ENCODE data around the gene NRM.
"Not testable (repeated sequence)": the region's sequence is repeated elsewhere in the genome, so short reads cannot be mapped to it uniquely, and the experiment has no call there.

Gene NRM

DNA sequence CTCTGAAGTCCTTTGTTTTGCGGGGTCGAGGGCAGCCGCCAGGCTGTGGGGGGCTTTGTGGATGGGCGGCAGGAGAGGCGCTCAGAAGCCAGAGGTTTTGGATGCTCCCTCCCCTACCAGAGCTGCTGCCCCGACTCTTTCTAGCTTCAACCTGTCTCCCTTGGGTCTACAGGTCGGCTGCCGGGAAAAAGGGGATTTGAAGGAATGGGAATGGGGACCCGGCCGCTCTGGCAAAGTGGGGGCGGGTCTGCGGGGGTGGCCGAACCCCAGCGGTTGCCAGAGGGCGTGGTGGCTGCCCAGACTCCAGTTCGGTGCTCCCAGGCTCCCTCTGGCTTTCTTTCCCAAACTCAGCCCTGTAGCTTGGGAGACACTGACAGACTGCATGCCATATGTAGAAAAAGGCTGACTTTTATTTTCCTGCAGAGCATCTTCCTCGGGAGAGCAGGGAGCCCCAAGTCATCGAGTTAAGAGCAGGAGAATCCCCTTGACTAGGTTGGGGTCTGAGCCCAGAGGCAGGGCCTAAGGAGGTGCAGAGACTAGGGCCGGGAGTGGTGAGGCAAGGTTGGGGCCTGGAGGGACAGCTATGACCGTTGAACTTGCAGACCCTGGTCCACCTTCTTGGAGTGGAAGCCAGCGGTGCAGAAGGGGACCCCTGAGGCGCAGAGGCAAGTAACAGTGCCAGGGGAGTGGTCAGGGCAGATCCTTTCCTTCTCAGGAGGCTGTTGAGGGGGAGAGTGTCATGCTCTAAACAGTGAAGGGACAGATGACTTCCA lies 2.9 kb downstream of the NRM start:
- no peak for DNase-seq

- peak; percentile 34 for DNase-seq
These were observed 3.7 kb downstream of the NRM start for GRCh38 chr6:30686908-30687658.

GRCh38 chr6:30686009-30686907 lies 4.5 kb downstream of the NRM start, which contains the start of gene PPP1R18:
TSS of gene PPP1R18 (minus strand) at chr6:30686645. CDS start at chr6:30686018, 627 bp downstream.
- no peak for DNase-seq

- DNase-seq, result no peak
These were observed 5.4 kb downstream of the NRM start for GRCh38 chr6:30685157-30686008.

- DNase-seq, result no peak
These were observed 6.2 kb downstream of the NRM start for GRCh38 chr6:30684386-30685156.

- DNase-seq, result no peak
These were observed 6.8 kb downstream of the NRM start for GRCh38 chr6:30683980-30684338.

DNA sequence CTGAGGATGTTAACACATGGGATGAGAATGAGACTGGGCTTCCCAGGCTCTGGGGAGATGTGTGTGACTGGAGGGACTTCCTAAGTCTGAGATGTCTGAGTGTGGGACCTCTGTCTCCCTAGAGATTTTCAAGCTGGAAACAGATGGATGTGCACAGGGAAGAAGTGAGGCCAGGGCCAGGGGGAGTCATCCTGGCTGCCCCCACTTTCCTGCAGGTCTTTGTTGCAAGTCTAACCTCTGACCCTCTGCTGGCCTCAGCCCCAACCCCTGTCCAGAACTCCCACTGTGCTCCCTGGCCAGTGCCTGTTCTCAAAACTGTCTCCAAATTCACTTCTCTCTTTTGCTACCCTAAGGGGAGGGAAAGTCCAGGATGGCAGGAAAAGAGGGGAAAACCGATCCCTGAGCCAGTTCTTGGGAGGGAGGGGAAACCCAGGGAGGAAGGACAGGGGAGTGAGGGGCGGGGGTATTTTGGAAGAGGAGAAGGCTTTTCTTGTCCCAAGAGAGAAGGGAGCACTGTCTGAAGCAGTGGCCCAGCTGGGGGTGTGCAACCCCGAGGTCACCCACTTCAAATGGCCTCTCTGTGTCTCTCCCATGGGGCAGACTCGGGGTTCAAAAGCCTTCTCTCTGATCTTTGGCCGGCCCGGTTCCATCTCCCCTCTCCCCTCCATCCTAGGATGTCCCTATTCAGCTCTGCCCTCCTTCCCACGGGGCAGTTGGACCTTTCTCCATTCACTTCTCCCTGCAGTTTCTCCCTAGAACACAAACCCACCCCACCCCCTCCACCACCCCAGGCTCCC lies 7.4 kb downstream of the NRM start:
- DNase-seq, result no peak

DNA sequence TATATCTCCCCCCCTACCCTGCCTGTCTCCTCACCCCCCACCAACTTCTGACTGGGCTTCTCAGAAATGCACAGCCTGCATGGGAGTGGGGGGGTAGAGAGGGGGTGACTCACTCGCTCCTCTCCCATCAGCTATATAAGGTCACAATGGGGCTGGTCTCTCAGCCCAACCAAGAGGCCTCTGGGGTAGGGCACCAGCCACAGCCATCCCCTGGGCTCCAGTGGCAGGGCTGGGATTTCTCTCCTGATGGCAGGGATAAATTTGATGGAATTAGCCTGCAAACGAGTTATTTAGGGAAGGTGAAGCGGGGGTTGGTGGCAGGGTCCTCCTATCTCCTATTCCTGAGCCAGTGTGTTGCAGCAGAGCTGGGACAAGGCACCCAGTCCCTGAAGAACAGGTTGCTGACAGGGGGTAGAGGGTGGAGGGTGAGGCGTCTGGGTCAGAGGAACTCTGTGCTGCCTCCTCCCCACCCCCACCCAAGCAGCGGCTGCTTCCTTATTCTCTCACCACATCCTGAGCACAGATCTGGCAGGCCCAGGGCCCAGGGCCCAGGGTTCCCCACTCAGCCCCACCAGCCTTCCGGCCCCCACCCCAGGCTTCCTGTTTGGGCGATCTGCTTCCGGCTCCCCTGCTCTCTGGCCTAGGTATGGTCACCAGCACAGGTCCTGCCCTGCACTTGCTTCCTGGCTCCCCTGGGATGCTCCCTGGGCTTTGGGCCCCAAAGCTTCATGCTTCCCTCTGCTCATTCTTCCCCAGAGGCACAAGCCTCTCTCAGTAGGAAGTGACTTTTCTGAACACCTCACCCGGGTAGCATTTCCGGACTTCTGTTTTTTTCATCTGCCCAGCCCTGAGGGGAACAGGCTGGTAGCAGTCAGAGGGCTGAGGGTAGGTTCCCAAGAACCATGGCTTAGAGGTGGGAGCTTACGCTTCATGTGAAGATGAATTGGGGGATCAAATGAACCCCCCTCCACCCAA lies 8.4 kb downstream of the NRM start:
- no peak for DNase-seq

DNA sequence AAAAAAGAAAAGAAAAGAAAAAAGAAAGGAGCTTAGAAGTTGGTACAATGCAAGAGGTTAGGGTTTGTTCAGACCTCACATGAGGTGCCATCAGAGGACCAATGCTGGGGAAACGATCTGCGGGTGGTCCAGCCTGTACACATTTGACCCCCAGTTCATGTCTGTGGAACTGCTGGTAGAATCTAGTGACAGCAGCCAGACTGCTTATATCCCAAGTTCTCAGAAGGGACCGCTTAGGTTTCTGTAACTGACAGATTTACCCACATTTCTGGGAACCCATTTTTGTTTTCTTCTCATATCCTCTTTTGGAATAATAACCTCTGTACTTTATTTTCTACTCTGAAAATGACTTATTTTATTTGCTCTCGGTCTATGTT lies 9.0 kb downstream of the NRM start:
- DNase-seq, result no peak

GRCh38 chr6:30679765-30680535 lies 10.8 kb downstream of the NRM start:
- DNase-seq, result no peak

GRCh38 chr6:30678964-30679726 lies 11.6 kb downstream of the NRM start:
- DNase-seq, result peak; percentile 44

GRCh38 chr6:30676660-30677285 lies 14.0 kb downstream of the NRM start:
- DNase-seq, result no peak

DNA sequence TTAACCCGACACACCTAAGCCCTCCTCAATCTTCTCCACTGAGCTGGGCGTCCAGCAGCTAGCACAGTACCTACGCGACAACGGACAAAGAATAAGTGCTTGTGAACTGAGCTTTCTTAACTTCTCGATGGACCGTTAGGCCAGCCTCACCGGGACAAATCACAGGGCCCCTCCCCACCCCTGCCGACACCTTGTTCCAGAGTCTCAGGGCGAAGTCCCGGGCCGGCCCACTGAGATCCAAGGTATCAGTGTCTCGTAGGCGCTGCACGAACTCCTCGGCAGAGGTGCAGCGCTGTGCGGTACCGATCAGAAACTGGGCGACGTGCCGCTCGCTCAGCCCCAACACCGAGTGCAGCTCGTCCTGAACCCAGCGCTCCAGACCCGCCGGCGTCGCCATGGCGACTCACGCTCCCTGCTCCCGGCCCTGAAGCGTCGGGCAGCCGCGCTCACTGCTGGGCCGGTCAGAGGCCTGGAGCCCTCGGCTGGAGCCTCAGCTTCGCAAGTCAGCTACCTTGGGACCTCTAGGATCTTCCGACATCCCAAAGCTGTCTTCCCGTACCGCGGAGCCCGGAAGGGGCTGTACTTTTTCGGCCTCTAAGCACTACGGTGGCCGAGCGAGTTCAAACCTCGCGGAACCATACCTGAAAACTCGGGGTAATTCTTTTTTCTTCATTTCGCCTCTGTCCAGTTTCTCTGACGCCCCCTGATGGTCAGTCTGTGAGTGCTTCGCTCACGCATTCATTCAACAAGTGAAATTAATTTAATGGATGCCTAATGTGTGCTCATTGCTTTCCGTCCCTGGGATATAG lies 18.1 kb downstream of the NRM start, which contains the start of gene DHX16:
Gene DHX16, minus strand, starts transcription at position 562 of the 809 bp plus-strand sequence. Its CDS starts 165 bp downstream, at position 397.
- DNase-seq, result peak; percentile 95

DNA sequence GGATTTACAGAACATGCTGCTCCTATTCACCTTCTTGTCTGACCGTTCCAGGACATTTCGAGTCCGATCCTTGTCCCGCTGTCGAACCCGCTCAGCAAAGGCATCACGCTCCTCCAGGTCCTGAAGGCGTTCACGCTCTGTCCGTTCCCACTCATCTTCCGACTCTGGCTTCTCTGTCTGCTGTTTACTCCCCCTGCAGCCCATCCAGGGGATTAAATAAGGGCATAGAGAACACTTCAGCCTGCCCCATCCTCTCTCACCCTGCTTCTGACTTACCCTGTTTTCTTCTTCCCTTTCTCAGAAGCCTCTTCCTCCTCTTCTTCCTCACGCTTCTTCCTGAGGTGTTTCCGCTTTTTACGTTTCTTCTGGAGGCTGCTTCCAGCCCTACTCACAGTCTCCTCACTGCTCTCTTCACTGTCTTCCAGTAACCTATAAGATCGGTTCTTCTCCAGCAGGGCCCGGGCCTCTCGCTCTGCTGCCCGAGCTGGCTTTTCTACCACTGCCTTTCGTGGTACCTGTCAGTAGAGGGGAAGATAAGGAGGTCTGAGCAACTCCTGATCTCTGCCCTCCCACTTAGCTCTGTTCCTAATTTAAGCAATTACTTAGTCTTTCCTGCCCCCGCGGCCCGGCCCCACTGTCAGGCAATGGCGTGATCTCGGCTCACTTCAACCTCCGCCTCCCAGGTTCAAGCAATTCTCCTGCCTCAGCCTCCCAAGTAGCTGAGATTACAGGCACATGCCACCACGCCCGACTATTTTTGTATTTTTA lies 19.8 kb downstream of the NRM start:
- no peak for DNase-seq

DNA sequence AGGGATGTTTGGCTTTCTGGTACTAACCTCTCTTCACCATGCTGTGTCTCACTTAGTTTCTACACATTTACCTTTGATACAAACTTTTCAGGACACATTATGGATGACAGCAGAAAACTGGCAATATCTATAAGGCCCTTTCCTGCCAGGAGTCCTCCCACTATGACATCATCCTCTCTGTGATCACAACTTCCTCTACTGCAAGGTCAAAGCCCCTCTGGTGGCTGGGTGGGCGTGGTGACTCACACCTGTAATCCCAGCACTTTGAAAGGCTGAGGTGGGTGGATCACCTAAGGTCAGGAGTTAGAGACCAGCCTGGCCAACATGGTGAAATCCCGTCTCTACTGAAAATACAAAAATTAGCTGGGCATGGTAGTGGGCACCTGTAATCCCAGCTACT lies 24.5 kb downstream of the NRM start:
- not testable (repeated sequence) for DNase-seq
